DND-41 (cell line): ENCODE data around the gene CIC.
"Not testable (repeated sequence)": the region's sequence is repeated elsewhere in the genome, so short reads cannot be mapped to it uniquely, and the experiment has no call there.

ENCODE experiments used
- EZH2 ChIP-seq: IDR thresholded peaks from 3 replicates; pipeline ENCODE4 v1.6.1; 2012; ENCODE audit warnings: borderline replicate concordance, low read depth, mild to moderate bottlenecking, moderate library complexity, low read length, inconsistent platforms; ENCODE audit not compliant: severe bottlenecking
- TF ChIP-seq, protein P1 (sequence below): IDR thresholded peaks from 2 replicates; pipeline ENCODE4 v1.5.1; 2012; ENCODE audit warnings: borderline replicate concordance, low read length, moderate library complexity, mild to moderate bottlenecking; ENCODE audit not compliant: poor library complexity, severe bottlenecking; ENCODE audit errors: extremely low read depth

DNA sequence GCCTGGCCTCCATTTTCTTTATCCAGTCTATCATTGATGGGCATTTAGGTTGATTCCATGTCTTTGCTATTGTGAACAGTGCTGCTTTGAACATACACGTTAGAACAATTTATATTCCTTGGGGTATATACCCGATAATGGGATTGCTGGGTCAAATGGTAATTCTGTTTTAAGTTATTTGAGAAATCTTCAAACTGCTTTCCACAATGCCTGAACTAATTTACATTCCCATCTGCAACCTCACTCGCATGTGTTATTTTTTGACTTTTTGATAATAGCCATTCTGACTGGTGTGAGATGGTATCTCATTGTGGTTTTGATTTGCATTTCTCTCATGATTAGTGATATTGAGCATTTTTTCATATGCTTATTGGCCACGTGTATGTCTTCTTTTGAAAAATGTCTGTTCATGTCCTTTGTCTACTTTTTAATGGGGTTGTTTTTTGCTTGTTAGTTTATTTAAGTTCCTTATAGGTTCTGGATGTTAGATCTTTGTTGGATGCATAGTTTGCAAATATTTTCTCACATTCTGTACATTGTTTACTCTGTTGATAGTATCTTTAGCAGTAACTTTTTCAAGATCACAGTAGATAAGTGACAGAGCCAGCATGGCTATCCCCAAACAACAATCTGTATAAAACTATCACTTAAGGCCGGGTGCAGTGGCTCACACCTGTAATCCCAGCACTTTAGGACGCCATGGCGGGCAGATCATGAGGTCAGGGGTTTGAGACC lies 70.2 kb downstream of the CIC start:
- TF ChIP-seq, protein P1, sequence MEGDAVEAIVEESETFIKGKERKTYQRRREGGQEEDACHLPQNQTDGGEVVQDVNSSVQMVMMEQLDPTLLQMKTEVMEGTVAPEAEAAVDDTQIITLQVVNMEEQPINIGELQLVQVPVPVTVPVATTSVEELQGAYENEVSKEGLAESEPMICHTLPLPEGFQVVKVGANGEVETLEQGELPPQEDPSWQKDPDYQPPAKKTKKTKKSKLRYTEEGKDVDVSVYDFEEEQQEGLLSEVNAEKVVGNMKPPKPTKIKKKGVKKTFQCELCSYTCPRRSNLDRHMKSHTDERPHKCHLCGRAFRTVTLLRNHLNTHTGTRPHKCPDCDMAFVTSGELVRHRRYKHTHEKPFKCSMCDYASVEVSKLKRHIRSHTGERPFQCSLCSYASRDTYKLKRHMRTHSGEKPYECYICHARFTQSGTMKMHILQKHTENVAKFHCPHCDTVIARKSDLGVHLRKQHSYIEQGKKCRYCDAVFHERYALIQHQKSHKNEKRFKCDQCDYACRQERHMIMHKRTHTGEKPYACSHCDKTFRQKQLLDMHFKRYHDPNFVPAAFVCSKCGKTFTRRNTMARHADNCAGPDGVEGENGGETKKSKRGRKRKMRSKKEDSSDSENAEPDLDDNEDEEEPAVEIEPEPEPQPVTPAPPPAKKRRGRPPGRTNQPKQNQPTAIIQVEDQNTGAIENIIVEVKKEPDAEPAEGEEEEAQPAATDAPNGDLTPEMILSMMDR: not testable (repeated sequence)
- not testable (repeated sequence) for TF ChIP-seq EZH2
